LNCAP (cell line): ENCODE results near the gene VARS2.

Experiments
- TF ChIP-seq, protein P1 (sequence below): fragments of 450-650 bp; IDR thresholded peaks from 2 replicates; pipeline ENCODE4 v1.5.1; 2017; ENCODE audit warnings: mild to moderate bottlenecking

Gene VARS2

DNA sequence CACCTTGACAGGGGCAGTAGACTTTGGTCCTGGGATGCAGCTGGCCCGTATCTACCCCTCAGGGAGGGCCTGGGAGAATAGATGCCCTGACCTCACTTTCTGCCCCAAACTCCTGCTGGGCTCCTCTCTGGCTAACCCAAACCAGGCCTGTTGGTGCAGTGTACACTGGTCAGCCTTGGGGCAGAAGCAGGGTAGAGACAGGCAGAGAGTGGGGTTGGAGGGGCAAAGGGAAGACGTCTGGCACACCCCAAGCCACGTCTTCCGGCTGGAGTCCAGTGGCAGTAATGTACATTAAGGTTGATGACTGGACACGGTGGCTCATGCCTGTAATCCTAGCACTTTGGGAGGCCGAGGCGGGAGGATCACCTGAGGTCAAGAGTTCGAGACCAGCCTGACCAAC lies 20.4 kb upstream of the VARS2 start:
- TF ChIP-seq, protein P1, sequence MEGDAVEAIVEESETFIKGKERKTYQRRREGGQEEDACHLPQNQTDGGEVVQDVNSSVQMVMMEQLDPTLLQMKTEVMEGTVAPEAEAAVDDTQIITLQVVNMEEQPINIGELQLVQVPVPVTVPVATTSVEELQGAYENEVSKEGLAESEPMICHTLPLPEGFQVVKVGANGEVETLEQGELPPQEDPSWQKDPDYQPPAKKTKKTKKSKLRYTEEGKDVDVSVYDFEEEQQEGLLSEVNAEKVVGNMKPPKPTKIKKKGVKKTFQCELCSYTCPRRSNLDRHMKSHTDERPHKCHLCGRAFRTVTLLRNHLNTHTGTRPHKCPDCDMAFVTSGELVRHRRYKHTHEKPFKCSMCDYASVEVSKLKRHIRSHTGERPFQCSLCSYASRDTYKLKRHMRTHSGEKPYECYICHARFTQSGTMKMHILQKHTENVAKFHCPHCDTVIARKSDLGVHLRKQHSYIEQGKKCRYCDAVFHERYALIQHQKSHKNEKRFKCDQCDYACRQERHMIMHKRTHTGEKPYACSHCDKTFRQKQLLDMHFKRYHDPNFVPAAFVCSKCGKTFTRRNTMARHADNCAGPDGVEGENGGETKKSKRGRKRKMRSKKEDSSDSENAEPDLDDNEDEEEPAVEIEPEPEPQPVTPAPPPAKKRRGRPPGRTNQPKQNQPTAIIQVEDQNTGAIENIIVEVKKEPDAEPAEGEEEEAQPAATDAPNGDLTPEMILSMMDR = no peak

DNA sequence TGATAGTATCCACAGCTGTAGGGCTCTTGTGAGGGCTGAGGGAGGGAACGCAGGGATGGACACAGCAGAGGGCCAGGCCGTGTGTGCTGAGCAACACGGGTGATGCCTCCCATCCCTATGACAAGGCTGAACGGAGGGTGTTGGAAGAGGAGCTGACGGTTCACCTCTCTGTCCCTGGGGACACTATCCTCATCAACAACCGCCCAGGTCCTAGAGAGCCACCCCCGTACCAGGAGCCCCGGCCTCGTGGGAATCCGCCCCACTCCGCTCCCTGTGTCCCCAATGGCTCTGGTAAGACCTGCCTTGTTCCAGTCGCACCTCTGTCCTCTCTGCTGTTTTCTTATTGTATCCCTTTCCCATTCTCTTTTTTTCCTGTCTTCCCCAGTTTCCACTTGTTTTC lies 19.7 kb upstream of the VARS2 start:
- TF ChIP-seq, protein P1 = no peak

DNA sequence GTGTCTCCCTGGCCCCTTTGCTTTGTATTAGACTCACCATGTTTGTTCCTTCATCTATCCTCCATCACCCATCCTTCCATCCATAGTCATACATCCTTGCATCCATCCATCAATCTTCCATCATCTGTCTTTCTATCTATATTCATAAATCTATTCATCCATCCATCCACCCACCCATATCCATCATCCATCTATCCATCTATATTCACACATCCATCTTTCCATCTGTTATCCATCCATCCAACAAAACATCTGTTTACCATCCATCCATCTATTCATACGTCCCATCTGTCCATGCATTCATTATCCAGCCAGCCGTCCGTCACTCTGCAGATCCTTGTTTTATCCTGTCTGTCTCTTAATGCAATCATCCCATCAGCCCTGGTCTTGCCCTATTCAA lies 19.1 kb upstream of the VARS2 start:
- TF ChIP-seq, protein P1 = no peak

DNA sequence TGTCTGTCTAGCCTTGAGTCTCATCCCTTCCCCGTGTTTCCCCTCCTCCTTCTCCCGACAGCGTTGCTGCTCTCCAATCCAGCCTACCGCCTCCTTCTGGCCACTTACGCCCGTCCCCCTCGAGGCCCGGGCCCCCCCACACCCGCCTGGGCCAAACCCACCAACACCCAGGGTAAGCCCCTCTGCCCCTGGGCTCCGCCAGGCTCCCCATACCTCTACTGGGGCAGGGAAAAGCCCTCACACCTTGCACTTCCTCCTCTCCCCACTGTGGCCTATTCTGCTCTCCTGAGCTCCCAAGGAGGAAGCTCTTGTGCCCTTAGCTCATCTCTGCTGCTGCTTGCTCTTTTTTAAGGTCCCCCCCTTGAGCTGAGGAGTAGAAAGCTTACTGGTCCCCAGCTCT lies 18.7 kb upstream of the VARS2 start:
- TF ChIP-seq, protein P1 = no peak

DNA sequence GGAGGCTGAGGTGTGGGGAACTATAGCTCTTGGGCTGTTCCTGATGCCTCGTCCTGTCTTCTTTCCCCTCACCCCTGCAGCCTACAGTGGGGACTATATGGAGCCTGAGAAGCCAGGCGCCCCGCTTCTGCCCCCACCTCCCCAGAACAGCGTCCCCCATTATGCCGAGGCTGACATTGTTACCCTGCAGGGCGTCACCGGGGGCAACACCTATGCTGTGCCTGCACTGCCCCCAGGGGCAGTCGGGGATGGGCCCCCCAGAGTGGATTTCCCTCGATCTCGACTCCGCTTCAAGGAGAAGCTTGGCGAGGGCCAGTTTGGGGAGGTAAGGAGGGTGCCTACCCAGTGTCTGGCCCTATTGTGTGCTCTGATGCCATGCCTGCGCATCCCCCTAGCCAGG lies 17.5 kb upstream of the VARS2 start:
- TF ChIP-seq, protein P1 = no peak

DNA sequence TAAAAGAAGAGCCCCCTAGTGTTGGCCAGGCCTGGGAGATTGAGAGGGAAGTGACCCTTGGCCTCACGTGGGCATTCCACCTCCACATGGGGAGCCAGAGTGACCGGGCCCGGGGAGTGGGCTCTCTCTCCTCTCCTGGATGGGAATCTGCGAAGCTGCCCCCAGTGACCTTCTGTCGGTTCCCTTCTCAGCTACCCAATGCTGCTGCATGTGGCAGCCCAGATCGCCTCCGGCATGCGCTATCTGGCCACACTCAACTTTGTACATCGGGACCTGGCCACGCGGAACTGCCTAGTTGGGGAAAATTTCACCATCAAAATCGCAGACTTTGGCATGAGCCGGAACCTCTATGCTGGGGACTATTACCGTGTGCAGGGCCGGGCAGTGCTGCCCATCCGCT lies 16.2 kb upstream of the VARS2 start:
- TF ChIP-seq, protein P1 = no peak

DNA sequence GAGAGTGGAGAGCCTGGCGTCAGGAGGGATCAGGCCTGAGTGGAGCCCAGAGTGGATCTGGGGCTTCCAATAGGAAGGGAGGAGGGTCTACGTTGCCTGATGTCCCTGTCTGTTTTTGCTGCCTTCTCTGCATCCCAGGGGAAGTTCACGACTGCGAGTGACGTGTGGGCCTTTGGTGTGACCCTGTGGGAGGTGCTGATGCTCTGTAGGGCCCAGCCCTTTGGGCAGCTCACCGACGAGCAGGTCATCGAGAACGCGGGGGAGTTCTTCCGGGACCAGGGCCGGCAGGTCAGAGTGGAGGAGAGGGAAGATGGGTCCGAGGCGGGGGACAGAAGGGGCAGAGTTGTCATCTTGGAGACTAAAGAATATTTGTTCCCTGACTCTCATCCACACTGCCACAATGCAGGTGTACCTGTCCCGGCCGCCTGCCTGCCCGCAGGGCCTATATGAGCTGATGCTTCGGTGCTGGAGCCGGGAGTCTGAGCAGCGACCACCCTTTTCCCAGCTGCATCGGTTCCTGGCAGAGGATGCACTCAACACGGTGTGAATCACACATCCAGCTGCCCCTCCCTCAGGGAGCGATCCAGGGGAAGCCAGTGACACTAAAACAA lies 15.2 kb upstream of the VARS2 start:
- TF ChIP-seq, protein P1 = no peak

DNA sequence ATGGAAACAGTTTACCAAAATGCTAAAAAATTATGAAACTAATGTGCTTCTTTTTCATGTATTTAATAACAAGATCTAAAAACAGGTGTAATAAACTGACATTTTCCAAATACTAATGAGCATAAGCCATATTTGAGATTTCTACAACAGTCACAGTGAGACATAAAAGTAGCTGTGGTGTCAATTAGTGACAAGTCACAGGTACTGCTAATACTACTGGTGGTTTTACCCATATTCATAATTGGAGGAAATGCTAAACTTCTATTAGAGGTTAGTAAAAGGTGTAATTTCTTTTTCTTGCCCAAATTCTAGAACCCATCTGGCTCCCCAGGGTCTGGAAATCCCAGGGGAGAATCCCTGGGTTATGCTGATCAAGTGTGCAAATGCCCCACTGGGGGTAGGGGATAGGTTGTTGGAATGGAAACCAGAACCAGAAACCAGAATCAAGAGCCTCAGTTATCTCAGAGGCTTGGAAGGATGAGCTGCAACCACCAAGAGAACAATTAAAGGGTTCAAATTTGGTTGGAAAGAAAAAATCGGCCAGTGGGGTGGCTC lies 13.1 kb upstream of the VARS2 start:
- TF ChIP-seq, protein P1 = no peak
